Activated naive CD4-positive, alpha-beta T cell treated with anti-CD3 and anti-CD28 coated beads for 36 hours (primary cell): ENCODE measurements around the gene CRB1. TPM values are rescaled to one million over a fixed set of nuclear protein-coding genes. Genes with fewer than 3 reads are reported as not detected.

Experiments
- CTCF ChIA-PET: fragments of 350-600 bp; sonication (Branson Sonifier 250); formaldehyde crosslinking; loops from one replicate; lab custom pipeline; 2021; ENCODE audit warnings: antibody characterized with exemption; lab: Charles Lee
- DNase-seq: peaks from one replicate; pipeline ENCODE4 v3.0.0-alpha.2; 2020
- H3K27ac Mint-ChIP-seq: one replicate; pipeline ENCODE4 v1.8.0; 2021; ENCODE audit warnings: mild to moderate bottlenecking, mixed read lengths
- H3K27me3 Mint-ChIP-seq: one replicate; pipeline ENCODE4 v1.8.0; 2021; ENCODE audit warnings: low read depth, mixed read lengths
- H3K36me3 Mint-ChIP-seq: one replicate; pipeline ENCODE4 v1.8.0; 2021; ENCODE audit warnings: low read depth, mixed read lengths
- H3K4me1 Mint-ChIP-seq: one replicate; pipeline ENCODE4 v1.8.0; 2021; ENCODE audit warnings: low read depth, mixed read lengths
- H3K4me3 Mint-ChIP-seq: one replicate; pipeline ENCODE4 v1.8.0; 2021; ENCODE audit warnings: mild to moderate bottlenecking, moderate library complexity, mixed read lengths
- H3K9me3 Mint-ChIP-seq: one replicate; pipeline ENCODE4 v1.8.0; 2021; ENCODE audit warnings: mixed read lengths
- intact Hi-C: fragments of 100-400 bp; cut with micrococcal nuclease; formaldehyde crosslinking; loops from one replicate; pipeline ENCODE4 v1.15.1; 2023
- total RNA-seq, 2 experiments: library from RNA; stranded (reverse); gene quantifications; one replicate each; pipeline ENCODE4 v1.2.3, GENCODE V29; 2021

CRB1 gene
- total RNA-seq, 2 experiments from 2014 or later: not detected

- CTCF ChIA-PET: interaction anchor here (1.6 kb wide), 1 partner anchor 22 kb away, joined by 3 read pairs; no protein-coding TSS in a partner anchor
- Mint-ChIP-seq H3K4me3 (no peak overlapping the region), H3K9me3 (no peaks in the 10 kb centered on the region), H3K4me1 (no peaks in the 10 kb centered on the region), H3K27ac (no peak overlapping the region), H3K27me3 (no peaks in the 10 kb centered on the region), H3K36me3 (no peaks in the 10 kb centered on the region)
- DNase-seq: no peak
- intact Hi-C loops: no loop called here
Measured at GRCh38 chr1:197306381-197307062, 38.5 kb downstream of the CRB1 start.

GRCh38 chr1:197307136-197307535 lies 39.1 kb downstream of the CRB1 start:
- Mint-ChIP-seq H3K27me3 (no peaks in the 10 kb centered on the region), H3K36me3 (no peaks in the 10 kb centered on the region), H3K4me1 (no peaks in the 10 kb centered on the region), H3K4me3 (no peak overlapping the region), H3K9me3 (no peaks in the 10 kb centered on the region), H3K27ac (no peak overlapping the region)
- intact Hi-C loops: no loop called here
- CTCF ChIA-PET: interaction anchor here (1.6 kb wide), 1 partner anchor 21 kb away, joined by 3 read pairs; no protein-coding TSS in a partner anchor
- DNase-seq: no peak

- Mint-ChIP-seq H3K4me1 (no peaks in the 10 kb centered on the region), H3K27ac (no peak overlapping the region), H3K9me3 (no peaks in the 10 kb centered on the region), H3K36me3 (no peaks in the 10 kb centered on the region), H3K4me3 (no peak overlapping the region), H3K27me3 (no peaks in the 10 kb centered on the region)
- CTCF ChIA-PET: interaction anchor here (1.0 to 1.6 kb wide), 2 partner anchors 21 to 127 kb away, joined by 3 read pairs; no protein-coding TSS in a partner anchor
- no peak for DNase-seq
- intact Hi-C loops: no loop called here
Measured at GRCh38 chr1:197307551-197307950, 39.5 kb downstream of the CRB1 start.

GRCh38 chr1:197311081-197311480 lies 43.0 kb downstream of the CRB1 start:
- Mint-ChIP-seq H3K4me1 (no peaks in the 10 kb centered on the region), H3K36me3 (no peaks in the 10 kb centered on the region), H3K9me3 (no peaks in the 10 kb centered on the region), H3K27me3 (no peaks in the 10 kb centered on the region), H3K4me3 (no peak overlapping the region), H3K27ac (no peak overlapping the region)
- no peak for DNase-seq
- CTCF ChIA-PET: no interaction called here
- intact Hi-C loops: loop anchor here (5.0 kb wide), 1 partner anchor 129 kb away; no protein-coding TSS in a partner anchor

GRCh38 chr1:197312163-197312562 lies 44.1 kb downstream of the CRB1 start:
- H3K27me3 Mint-ChIP-seq: no peaks in the 10 kb centered on the region
- H3K4me3 Mint-ChIP-seq: no peak overlapping the region
- no peak for DNase-seq
- H3K36me3 Mint-ChIP-seq: no peaks in the 10 kb centered on the region
- intact Hi-C loops: loop anchor here (5.0 kb wide), 1 partner anchor 130 kb away; no protein-coding TSS in a partner anchor
- no peak overlapping the region for H3K27ac Mint-ChIP-seq
- H3K9me3 Mint-ChIP-seq: no peaks in the 10 kb centered on the region
- H3K4me1 Mint-ChIP-seq: no peaks in the 10 kb centered on the region
- CTCF ChIA-PET: interaction anchor here (0.7 kb wide), 1 partner anchor 537 kb away, joined by 4 read pairs; no protein-coding TSS in a partner anchor

- intact Hi-C loops: loop anchor here (5.0 kb wide), 1 partner anchor 131 kb away; no protein-coding TSS in a partner anchor
- H3K36me3 Mint-ChIP-seq: no peaks in the 10 kb centered on the region
- no peaks in the 10 kb centered on the region for H3K27me3 Mint-ChIP-seq
- H3K4me3 Mint-ChIP-seq: no peak overlapping the region
- no peaks in the 10 kb centered on the region for H3K4me1 Mint-ChIP-seq
- H3K27ac Mint-ChIP-seq: no peak overlapping the region
- DNase-seq: no peak
- H3K9me3 Mint-ChIP-seq: no peaks in the 10 kb centered on the region
- CTCF ChIA-PET: interaction anchor here (1.5 kb wide), 1 partner anchor 134 kb away, joined by 6 read pairs; no protein-coding TSS in a partner anchor
Measured at GRCh38 chr1:197313713-197314112, 45.7 kb downstream of the CRB1 start.

GRCh38 chr1:197314682-197315081 lies 46.6 kb downstream of the CRB1 start:
- no peak overlapping the region for H3K4me3 Mint-ChIP-seq
- H3K9me3 Mint-ChIP-seq: no peaks in the 10 kb centered on the region
- DNase-seq: no peak
- H3K27me3 Mint-ChIP-seq: no peaks in the 10 kb centered on the region
- no peaks in the 10 kb centered on the region for H3K36me3 Mint-ChIP-seq
- H3K27ac Mint-ChIP-seq: no peak overlapping the region
- intact Hi-C loops: loop anchor here (5.0 kb wide), 1 partner anchor 132 kb away; no protein-coding TSS in a partner anchor
- H3K4me1 Mint-ChIP-seq: no peaks in the 10 kb centered on the region
- CTCF ChIA-PET: interaction anchor here (0.9 to 1.5 kb wide), 2 partner anchors 81 to 135 kb away, joined by 3 to 6 read pairs; no protein-coding TSS in a partner anchor

- no peak for DNase-seq
- no peaks in the 10 kb centered on the region for H3K27me3 Mint-ChIP-seq
- no peaks in the 10 kb centered on the region for H3K36me3 Mint-ChIP-seq
- no peak overlapping the region for H3K4me3 Mint-ChIP-seq
- CTCF ChIA-PET: no interaction called here
- H3K27ac Mint-ChIP-seq: no peak overlapping the region
- intact Hi-C loops: no loop called here
- no peaks in the 10 kb centered on the region for H3K4me1 Mint-ChIP-seq
- H3K9me3 Mint-ChIP-seq: no peaks in the 10 kb centered on the region
Measured at GRCh38 chr1:197319631-197320030, 51.6 kb downstream of the CRB1 start.

- intact Hi-C loops: no loop called here
- H3K36me3 Mint-ChIP-seq: no peaks in the 10 kb centered on the region
- no peaks in the 10 kb centered on the region for H3K9me3 Mint-ChIP-seq
- CTCF ChIA-PET: no interaction called here
- no peak overlapping the region for H3K27ac Mint-ChIP-seq
- no peaks in the 10 kb centered on the region for H3K4me1 Mint-ChIP-seq
- H3K27me3 Mint-ChIP-seq: no peaks in the 10 kb centered on the region
- DNase-seq: no peak
- H3K4me3 Mint-ChIP-seq: no peak overlapping the region
Measured at GRCh38 chr1:197320991-197321531, 53.0 kb downstream of the CRB1 start.

GRCh38 chr1:197321811-197322210 lies 53.8 kb downstream of the CRB1 start:
- CTCF ChIA-PET: interaction anchor here (1.1 kb wide), 1 partner anchor 141 kb away, joined by 3 read pairs; no protein-coding TSS in a partner anchor
- no peaks in the 10 kb centered on the region for H3K9me3 Mint-ChIP-seq
- H3K27me3 Mint-ChIP-seq: no peaks in the 10 kb centered on the region
- no peak overlapping the region for H3K4me3 Mint-ChIP-seq
- no peak overlapping the region for H3K27ac Mint-ChIP-seq
- no peak for DNase-seq
- intact Hi-C loops: no loop called here
- no peaks in the 10 kb centered on the region for H3K36me3 Mint-ChIP-seq
- H3K4me1 Mint-ChIP-seq: no peaks in the 10 kb centered on the region

GRCh38 chr1:197327776-197328364 lies 59.8 kb downstream of the CRB1 start:
- intact Hi-C loops: loop anchor here (1.0 to 2.0 kb wide), 2 partner anchors 29 to 193 kb away; no protein-coding TSS in a partner anchor
- H3K4me3 Mint-ChIP-seq: no peak overlapping the region
- DNase-seq: no peak
- no peaks in the 10 kb centered on the region for H3K27me3 Mint-ChIP-seq
- H3K4me1 Mint-ChIP-seq: no peaks in the 10 kb centered on the region
- no peak overlapping the region for H3K27ac Mint-ChIP-seq
- H3K9me3 Mint-ChIP-seq: no peaks in the 10 kb centered on the region
- CTCF ChIA-PET: interaction anchor here (0.7 to 1.3 kb wide), 3 partner anchors 21 to 148 kb away, joined by 3 to 4 read pairs (median 3); no protein-coding TSS in a partner anchor
- no peaks in the 10 kb centered on the region for H3K36me3 Mint-ChIP-seq

GRCh38 chr1:197330213-197330612 lies 62.2 kb downstream of the CRB1 start:
- Mint-ChIP-seq H3K4me3 (no peak overlapping the region), H3K27ac (no peak overlapping the region), H3K36me3 (no peaks in the 10 kb centered on the region), H3K9me3 (no peaks in the 10 kb centered on the region), H3K4me1 (no peaks in the 10 kb centered on the region), H3K27me3 (no peaks in the 10 kb centered on the region)
- intact Hi-C loops: no loop called here
- CTCF ChIA-PET: no interaction called here
- DNase-seq: no peak
